Stimulated activated CD4-positive, alpha-beta T cell treated with anti-CD3 and anti-CD28 coated beads, Interleukin-4, amount 100 ng/mL, for 1 hour (primary cell): ENCODE data around the gene CNOT3.
A peak's percentile ranks its signal among the peaks of the same experiment; 100 is the strongest.

Experiments
- DNase-seq: peaks from one replicate; pipeline ENCODE4 v3.0.0-alpha.2; 2020

Gene CNOT3

DNA sequence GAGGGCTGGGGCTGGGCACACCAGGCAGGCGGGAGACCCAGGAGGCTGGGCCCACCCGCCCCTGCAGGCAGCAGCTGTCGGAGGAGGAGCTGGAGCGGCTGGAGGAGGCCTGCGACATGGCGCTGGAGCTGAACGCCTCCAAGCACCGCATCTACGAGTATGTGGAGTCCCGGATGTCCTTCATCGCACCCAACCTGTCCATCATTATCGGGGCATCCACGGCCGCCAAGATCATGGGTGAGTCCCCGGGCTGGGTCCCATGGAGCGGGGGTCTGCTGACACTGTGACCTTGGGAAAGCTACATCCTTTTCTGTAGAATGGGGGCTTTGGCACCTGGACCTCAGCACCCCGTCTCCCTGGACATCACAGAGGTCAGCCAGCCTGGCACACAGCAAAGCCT, 13.9 kb upstream of the CNOT3 start:
- no peak for DNase-seq

DNA sequence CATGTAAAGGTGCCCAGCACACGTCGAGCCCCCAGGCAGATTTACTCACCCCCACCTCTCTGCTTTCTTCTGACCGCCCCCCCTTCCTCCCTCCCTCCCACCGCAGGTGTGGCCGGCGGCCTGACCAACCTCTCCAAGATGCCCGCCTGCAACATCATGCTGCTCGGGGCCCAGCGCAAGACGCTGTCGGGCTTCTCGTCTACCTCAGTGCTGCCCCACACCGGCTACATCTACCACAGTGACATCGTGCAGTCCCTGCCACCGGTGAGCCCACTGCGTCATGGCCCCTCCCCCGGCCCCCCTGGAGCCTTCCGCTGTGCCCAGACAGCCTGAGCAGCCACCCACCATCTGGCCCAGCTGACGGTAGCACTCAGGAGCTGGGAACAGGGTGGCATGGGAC, 13.2 kb upstream of the CNOT3 start:
- no peak for DNase-seq

DNA sequence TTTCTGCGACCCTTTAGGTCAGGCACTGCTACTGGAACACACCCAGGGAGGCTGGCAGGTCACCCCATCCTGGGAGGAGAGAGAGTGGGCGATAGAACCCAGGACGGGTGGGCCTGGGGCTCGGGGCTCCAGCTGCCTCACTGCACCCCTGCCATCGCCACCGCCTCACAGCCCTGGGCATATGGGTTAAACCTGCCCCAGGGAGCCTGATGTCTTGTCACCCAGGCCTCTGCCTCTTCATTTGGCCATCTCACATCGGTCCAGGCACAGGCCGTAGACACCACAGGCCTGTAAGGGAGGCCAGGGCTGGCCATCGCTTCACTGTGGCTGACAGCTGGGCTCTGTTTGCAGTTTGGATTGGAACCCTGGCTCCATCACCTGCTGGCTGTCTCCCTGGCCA, 11.8 kb upstream of the CNOT3 start:
- no peak for DNase-seq

DNA sequence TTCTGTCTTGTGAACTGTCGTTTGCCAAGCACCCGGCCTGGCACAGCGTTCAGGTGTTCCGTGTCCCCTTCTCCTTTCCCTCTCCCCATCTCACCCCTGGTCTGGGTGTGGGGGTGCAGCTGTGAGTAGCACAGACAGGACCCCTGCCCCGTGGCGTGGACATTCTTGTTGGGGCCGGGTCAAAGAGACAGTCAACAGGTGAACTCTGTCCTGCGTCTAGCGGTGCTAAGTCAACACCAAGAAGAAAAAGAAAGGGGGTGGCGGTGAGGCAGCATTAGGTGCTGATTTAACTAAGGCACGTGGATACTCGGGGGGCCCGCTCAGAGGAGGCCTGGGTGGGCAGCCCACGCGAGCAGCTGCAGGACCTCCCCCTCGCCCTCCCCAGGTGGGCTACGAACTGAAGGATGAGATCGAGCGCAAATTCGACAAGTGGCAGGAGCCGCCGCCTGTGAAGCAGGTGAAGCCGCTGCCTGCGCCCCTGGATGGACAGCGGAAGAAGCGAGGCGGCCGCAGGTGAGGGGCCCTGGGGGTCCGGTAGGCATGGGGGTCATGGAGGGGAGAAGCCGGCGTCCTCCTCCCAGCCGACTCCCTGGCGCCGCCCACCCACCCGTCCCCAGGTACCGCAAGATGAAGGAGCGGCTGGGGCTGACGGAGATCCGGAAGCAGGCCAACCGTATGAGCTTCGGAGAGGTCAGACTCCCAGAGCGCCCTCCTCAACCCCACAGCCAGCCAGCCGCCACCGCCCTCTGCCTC, 9.7 kb upstream of the CNOT3 start:
- DNase-seq, result no peak

DNA sequence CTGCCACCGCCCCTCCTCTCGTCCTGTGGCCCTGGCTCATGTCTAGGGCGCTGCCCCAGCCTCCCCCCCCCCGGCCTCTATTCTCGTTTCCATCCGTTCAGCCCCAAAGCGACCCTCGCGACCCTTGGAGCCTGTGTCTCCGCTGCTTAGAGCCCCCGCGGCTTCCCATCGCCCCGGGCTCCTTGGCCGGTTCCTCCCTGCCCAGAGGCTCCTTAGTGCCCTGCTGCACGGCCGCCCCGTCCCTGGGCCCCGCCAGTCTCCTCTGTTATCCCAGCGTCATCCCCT, 9.2 kb upstream of the CNOT3 start:
- no peak for DNase-seq

DNA sequence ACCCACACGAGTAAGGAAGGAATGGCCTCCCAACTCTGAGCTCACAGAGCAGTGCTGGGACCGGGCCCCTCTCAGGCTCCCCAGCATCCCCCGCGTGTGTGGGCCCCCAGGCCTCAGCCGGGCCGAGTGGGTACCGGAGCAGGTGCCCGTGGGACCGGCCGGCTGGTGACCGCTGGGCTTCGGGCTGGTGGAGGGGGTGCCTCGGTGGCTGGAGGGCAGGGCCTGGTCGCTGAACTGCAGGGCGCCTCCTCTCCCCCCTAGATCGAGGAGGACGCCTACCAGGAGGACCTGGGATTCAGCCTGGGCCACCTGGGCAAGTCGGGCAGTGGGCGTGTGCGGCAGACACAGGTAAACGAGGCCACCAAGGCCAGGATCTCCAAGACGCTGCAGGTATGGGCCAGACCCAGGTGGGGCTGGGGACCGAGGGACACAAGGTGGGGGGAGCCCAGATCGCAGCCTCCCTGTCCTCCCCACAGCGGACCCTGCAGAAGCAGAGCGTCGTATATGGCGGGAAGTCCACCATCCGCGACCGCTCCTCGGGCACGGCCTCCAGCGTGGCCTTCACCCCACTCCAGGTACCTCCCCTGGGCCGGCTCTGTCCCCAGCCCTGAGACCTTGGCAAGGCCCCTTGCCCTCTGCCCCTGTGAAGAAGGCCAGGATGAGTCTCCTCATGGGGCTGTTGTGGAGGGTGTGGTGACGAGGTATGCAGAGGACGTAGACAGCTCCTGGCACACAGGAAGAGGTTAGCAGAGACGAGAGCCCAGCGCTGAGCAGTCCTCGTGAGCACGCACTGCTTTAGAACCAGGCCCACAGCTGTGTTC, 8.6 kb upstream of the CNOT3 start:
- no peak for DNase-seq

DNA sequence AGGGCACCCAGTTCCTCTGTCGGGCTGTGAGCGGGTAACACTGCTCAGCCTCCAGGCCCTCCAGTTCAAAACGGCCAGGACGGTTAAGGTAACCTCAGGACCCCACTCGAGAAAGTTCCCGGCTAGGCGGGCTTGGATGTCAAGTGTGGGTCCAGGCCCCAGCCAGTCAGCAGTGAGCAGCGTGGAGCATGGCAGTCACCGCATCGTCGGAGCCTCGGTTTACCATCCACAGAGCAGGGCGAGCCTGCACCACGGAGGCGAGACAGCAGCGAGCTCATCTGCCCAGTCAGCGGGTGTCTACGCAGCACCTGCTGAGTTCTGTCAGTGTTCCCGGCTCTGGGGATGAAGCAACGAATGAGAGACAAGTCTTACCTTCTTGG, 8.0 kb upstream of the CNOT3 start:
- DNase-seq, result no peak

DNA sequence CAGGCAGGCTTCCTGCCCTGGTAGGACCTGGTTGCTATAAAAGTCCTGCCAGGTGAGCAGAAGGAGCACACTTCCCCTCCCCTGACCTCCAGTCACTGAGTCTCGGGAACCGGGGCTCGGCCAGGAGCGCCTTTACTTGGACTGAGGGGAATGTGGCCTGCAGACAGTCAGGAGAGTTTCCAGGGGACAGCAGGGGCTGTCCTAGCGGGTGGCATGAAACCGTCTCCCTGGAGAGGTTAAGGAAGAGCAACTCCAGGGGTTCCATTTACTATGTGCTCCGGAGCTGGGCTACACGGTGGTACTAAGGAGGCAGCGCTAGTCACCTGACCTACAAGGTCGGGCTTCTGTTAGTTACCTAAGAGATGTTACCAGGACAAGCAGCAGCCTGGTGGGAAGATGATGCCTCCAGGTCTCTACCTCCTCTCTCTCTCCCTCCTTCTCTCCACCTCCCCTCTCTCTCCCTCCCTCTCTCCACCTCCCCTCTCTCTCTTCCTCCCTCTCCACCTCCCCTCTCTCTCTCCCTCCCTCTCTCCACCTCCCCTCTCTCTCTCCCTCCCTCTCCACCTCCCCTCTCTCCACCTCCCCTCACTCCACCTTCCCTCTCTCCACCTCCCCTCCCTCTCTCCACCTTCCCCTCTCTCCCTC, 4.1 kb upstream of the CNOT3 start:
- no peak for DNase-seq

DNA sequence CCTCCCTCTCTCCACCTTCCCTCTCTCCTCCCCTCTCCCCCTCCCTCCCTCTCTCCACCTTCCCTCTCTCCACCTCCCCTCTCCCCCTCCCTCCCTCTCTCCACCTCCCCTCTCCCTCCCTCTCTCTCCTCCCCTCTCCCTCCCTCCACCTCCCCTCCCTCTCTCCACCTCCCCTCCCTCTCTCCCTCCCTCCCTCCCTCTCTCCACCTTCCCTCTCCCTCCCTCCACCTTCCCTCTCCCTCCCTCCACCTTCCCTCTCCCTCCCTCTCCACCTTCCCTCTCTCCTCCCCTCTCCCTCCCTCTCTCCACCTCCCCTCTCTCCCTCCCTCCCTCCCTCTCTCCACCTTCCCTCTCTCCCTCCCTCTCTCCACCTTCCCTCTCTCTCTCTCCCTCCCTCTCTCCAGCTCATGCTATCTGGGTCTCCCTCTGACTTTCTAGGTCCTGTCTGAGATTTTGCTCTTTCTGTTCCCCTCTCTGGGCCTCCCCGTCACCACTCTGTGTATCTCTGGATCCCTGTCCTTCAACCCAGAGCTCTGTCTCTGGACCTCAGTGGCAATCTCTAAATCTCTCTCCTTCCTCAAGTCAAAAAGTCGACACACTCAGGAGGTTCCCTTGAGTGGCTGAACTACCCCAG, 3.5 kb upstream of the CNOT3 start:
- DNase-seq, result no peak

DNA sequence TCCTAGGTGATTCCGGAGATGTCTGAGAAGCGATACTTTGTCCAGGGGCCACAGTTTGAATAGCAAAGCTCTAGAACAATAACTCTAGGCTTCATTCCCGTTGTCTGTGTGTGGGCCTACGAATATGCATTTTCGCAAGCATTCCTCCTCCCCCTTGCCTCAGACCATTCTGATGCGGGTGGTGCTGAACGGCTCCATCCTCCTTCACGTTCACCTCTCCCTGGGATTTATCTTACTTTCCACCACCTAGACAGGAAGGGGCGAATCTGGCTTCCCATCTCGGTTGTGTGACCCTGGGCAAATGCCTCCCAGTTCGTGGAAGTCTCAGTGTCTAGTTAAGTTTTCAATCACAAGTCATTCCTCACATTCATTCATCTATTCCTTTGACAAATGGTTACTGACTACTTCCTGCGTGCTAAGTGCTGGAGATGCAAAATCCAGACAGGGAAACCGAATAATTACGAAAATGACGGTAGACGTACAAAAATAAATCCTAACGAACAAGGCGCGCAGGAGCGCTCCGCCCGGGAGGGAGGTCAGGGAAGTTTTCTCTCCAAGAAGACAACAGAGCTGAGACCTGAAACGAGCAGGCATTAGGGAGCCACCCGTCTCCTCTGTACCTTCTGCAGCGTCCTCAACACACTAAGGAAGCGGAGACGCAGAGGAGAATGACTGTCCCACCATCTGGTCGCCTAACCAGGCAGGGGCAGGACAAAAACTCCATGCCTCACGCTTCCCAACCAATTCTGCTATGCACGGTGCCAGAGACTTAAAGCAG, 1.3 kb upstream of the CNOT3 start:
- no peak for DNase-seq

DNA sequence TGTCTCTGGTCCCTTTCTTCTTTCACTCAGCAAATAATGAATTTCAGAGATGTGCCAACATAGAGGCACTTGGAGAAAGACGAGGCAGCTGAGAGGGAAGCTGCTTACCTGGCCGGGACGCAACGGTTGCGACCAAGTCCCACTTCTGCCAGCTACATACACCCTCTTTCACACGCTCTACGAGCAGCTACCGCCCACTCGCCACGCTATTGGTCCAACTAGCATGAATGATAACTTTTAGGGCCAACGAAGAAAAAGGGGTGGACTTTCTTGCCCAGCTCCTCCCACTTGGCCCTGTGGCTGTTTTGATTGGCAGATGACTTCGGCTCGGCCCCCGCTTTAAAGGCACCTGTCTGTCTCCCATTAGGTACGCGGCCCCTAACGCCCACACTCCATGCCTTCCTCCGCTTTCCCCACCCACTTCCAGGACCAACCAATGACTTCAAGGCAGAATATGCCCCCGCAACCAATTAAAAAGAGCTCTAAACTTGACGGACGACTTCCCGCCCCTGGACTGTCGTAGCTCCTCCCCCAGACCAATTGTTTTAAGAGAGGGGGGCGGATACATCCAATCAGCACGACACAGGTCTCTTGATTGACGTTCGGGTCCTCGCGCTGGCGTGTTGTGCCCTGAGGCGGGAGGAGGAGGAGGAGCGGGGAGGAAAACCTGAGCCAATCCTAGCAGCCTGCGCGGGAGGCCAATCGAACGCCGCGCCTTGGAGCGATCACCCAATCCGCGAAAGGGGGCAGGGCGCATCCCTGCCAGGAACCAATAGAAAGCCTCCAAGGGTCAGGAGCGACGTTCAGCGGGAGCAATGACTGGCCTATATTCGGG, 481 bp upstream of the CNOT3 start:
- peak; percentile 98 for DNase-seq

DNA sequence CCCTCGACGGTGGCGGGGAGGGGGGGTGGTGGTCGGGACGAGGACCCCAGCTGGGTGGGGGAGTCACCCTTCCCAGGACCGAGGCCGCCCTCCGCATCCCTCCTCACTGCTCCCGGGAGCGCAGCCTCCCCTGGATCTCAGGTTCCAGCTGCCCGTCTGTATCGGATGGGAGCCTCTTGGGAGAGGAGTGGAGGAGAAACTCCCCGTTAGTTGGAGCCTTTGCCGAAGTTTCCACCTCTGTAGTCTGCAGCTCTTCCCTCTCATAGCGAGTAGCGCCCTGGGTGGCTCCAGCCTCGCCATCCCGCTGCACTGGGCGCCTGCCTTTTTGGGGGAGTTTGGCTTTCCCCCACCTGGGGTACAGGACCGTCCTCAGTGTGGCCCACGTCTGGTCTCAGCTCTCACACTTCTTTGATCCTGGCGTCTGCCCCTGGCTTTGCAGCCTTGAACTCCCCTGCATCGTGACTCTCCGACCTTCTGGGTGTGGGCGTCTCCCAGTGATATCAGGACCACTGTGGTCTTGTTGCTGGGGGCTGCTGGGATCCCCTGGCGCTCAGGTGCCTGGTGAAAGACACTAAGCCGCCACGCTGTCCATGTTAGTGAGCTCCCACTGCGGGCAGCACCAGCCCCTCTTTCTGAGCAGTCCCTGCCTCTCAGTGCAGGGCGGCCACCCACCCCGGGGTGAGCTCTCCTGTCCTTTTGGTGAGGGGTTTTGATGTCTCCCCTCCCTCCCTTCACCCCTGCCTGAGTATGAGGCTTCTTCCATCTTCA, 1.1 kb downstream of the CNOT3 start:
- DNase-seq, result no peak

DNA sequence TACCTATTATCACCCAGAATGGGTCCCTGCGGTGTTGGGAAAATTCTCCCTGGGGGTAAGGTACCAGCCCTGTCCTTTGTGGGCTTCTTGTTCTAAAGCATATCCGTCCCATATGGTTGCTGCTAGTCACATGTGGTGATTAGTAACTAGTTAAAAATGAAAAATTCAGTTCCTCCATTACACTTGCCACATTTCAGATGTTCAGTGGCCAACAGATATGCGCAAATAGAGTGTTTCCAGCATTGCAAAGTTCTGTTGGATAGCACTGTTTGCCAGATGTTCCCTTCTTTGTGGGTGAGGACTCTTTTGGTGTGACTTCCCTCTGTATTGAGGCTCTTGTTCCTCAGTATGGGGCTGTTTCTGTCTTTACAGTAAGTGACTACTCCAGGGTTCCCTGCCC, 3.8 kb downstream of the CNOT3 start:
- no peak for DNase-seq

DNA sequence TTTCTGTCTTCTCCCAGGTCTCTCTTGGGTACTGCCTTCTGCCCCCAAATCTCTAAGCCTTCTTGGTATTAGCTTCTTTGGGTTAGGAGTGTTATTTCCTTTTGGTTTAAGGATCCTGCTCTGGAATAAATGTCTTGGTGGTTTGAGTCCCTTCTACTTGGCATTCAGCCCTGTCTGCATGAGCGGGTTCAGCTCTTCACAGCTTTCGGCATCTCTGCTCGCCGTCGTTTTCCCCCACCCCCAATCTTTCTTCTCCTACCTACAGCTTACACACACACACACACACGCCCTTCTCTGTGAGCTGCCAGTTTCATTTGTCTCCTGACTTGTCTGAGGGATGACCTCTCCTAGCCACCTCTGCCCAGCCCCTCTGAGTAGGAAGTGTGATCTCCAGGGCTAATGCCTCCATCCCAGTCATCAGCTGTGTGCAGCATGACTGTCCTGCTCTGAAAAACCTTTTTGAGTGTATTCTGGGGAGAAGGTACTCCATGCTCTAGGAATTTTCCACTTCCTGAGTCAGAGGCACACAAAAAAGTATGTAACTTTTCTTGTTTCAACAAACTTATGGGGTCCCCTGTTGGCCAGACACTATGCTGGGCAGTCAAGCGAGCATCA, 4.7 kb downstream of the CNOT3 start:
- DNase-seq, result no peak

DNA sequence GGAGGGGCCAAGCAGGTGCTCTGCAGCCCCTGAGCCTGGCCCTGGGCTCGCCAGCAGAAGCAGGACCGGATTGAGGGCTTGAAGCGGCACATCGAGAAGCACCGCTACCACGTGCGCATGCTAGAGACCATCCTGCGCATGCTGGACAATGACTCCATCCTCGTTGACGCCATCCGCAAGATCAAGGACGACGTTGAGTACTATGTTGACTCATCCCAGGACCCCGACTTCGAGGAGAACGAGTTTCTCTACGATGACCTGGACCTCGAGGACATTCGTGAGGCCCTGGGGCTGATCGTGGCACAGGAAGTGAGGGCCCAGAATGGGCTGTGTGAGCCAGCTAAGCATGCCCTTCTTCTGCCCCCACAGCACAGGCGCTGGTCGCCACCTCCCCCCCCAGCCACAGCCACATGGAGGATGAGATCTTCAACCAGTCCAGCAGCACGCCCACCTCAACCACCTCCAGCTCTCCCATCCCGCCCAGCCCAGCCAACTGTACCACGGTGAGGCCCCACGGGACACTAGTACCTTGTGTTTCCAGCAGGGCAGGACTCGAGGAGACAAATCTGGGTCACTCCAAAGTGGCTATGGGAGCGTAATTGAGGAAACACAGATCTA, 8.1 kb downstream of the CNOT3 start:
- no peak for DNase-seq

DNA sequence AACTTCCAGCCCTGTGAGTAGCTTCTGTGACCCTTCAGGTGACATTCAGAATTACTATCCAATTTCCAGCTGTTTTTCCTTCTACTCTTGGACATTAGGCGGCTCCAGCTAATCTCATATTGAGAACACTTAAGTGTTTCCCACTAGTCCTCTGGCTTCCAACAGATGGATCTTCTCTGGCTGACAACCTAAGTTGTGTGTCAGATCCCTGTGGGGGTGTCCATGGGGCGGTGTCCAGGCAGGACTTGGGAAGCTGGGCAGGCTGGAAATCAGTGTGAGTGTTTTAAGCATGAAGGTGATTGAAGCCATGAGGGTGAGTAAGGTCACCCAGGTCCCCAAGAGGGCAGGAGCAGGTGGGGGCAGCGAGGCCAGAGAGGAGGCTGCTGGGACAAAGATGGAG, 10.1 kb downstream of the CNOT3 start:
- no peak for DNase-seq

DNA sequence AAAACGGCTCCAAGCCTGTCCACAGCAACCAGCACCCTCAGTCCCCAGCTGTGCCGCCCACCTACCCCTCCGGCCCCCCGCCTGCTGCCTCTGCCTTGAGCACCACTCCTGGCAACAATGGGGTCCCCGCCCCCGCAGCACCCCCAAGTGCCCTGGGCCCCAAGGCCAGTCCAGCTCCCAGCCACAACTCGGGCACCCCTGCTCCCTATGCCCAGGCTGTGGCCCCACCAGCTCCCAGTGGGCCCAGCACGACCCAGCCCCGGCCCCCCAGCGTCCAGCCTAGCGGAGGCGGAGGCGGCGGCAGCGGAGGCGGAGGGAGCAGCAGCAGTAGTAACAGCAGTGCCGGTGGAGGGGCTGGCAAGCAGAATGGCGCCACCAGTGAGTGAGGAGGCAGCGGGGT, 10.6 kb downstream of the CNOT3 start:
- no peak for DNase-seq

DNA sequence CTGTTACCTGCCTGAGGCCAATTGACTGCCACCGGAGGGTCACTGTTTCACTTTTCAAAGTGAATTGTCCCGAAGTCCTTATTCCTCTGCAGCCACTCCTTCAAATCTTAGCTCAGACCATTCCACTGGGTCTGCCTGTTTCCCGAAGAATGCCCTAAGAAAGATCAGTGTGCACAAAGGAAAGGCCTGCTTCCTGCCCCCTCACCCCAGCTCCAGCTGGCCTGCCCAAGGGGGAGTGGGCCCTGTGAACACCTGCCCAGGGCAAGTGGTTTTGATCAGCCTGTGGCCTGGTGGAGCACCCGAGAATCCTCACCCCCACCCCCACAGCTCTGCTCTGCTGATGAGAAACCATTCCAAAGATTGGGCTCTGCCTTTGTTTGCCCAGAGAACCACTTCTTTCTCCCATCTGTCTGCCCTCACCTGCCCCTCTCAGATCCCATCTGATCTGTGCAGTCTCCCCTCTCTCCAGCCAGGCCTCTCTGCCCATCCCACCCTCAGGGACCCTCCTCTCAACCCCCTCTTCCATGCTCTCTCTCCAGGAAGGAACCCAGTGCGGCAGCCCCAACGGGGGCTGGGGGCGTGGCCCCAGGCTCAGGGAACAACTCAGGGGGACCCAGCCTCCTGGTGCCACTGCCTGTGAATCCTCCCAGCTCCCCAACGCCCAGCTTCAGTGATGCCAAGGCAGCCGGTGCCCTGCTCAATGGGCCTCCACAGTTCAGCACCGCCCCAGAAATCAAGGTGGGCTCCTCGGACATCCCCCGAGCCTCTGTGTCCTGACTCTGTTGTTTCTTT, 11.7 kb downstream of the CNOT3 start:
- no peak for DNase-seq

DNA sequence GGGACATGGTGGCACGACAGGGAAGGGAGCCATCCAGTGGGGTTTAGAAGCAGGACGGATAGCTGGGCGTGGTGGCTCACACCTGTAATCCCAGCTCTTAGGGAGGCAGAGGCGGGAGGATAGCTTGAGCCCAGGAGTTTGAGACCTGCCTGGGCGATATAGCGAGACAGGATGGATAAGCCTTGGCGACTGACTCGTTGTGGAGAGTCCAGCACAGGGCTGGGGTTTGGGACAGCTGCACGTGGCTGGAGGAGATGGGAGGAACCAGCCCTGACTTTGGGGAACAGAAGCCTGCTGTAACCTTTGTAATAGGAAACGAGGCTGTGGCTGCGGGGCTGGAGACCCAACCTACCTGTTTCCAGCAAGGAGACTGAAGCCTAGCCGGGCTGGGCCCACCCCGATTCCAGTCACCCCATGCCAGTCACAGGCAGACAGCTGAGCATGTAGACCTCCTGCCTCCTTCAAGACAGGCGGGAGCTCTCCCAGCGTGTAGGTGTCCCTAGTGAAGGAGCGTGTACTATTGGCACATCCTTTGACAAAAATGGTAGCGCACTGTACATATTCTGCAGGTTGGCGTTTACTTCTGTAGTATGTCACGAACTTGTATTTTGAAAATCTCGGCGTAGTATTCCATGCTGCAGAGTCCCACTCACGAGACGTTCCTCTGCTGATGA, 13.9 kb downstream of the CNOT3 start:
- DNase-seq, result no peak
